GM19023 (cell line): ENCODE measurements around the gene PSAP.

Experiments
- ATAC-seq: cut with Tn5 transposase; IDR thresholded peaks from one replicate; pipeline ENCODE4 v1.9.1; 2021; ENCODE audit warnings: mild to moderate bottlenecking, moderate library complexity; ENCODE audit not compliant: unreplicated experiment

The PSAP gene

GRCh38 chr10:71769279-71769823, 81.7 kb downstream of the PSAP start:
- no peak for ATAC-seq

- no peak for ATAC-seq
Measured at GRCh38 chr10:71767420-71768035, 83.5 kb downstream of the PSAP start.

- ATAC-seq = no peak
Measured at GRCh38 chr10:71766717-71767419, 84.2 kb downstream of the PSAP start.
